GM12891 (cell line): ENCODE data around the gene ELP1.

Experiments used
- POLR2A ChIP-seq: IDR thresholded peaks from 2 replicates; pipeline ENCODE4 v1.6.1; 2011; ENCODE audit warnings: low read depth, low read length, control low read depth
- POLR2AphosphoS5 ChIP-seq: IDR thresholded peaks from 2 replicates; pipeline ENCODE4 v1.6.1; 2011; ENCODE audit warnings: low read depth, low read length, control low read depth
- POU2F2 ChIP-seq: IDR thresholded peaks from 2 replicates; pipeline ENCODE4 v1.6.1; 2011; ENCODE audit warnings: low read depth, mild to moderate bottlenecking, control low read depth, low read length, moderate library complexity
- TAF1 ChIP-seq: IDR thresholded peaks from 2 replicates; pipeline ENCODE4 v1.6.1; 2011; ENCODE audit warnings: low read depth, low read length, control low read depth

DNA sequence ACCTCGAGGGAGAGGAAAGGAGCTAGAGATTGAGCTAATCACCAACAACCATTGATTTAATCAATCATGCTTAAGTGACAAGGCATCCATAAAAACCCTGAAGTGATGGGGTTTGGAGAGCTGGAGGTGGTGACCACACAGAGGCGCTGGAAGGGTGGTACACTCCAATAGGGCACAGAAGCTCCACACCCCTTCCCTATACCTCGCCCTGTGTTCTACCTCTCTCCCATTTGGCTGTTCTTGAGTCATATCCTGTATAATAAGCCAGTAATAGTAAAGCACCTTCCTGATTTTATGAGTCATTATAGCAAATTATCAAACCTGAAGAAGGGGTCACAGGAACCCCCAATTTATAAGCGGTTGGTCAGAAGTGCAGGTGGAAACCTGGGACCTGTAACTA lies 96.4 kb downstream of the ELP1 start:
- TF ChIP-seq POLR2A = no peak
- TF ChIP-seq TAF1 = no peak
- no peak for TF ChIP-seq POU2F2
- no peak for TF ChIP-seq POLR2AphosphoS5
